NCI-H2227 (cell line): ENCODE measurements around the gene MPP7.

ENCODE experiments used
- DNase-seq: peaks from one replicate; lab custom pipeline; 2025; ENCODE audit not compliant: unreplicated experiment; lab: John Stamatoyannopoulos, UW

MPP7 gene

GRCh38 chr10:28307267-28307666 is 4.4 kb upstream of the MPP7 start:
- no peak for DNase-seq

- no peak for DNase-seq
Measured at GRCh38 chr10:28305553-28305952, 2.7 kb upstream of the MPP7 start.

GRCh38 chr10:28304032-28304571 is 1.2 kb upstream of the MPP7 start:
- DNase-seq, result no peak

GRCh38 chr10:28302012-28302637 is 739 bp downstream of the MPP7 start:
- DNase-seq, result no peak

- no peak for DNase-seq
Measured at GRCh38 chr10:28300027-28300426, 2.8 kb downstream of the MPP7 start.

GRCh38 chr10:28298951-28299350 is 3.9 kb downstream of the MPP7 start:
- no peak for DNase-seq

- no peak for DNase-seq
Measured at GRCh38 chr10:28296023-28296422, 6.8 kb downstream of the MPP7 start.

- no peak for DNase-seq
Measured at GRCh38 chr10:28295336-28295735, 7.5 kb downstream of the MPP7 start.

- DNase-seq, result no peak
Measured at GRCh38 chr10:28294809-28295208, 8.1 kb downstream of the MPP7 start.

- no peak for DNase-seq
Measured at GRCh38 chr10:28294169-28294532, 8.7 kb downstream of the MPP7 start.

- DNase-seq, result no peak
Measured at GRCh38 chr10:28293236-28294168, 9.4 kb downstream of the MPP7 start.

- DNase-seq, result no peak
Measured at GRCh38 chr10:28291881-28292297, 11.0 kb downstream of the MPP7 start.

GRCh38 chr10:28285816-28286215 is 17.0 kb downstream of the MPP7 start:
- no peak for DNase-seq

- no peak for DNase-seq
Measured at GRCh38 chr10:28284126-28284525, 18.7 kb downstream of the MPP7 start.

GRCh38 chr10:28283251-28283650 is 19.6 kb downstream of the MPP7 start:
- no peak for DNase-seq

- DNase-seq, result peak; percentile 67
Measured at GRCh38 chr10:28282336-28282735, 20.5 kb downstream of the MPP7 start.

GRCh38 chr10:28281726-28282315 is 21.0 kb downstream of the MPP7 start:
- peak; percentile 47 for DNase-seq

- no peak for DNase-seq
Measured at GRCh38 chr10:28280652-28281051, 22.2 kb downstream of the MPP7 start.

- no peak for DNase-seq
Measured at GRCh38 chr10:28279878-28280277, 23.0 kb downstream of the MPP7 start.

- no peak for DNase-seq
Measured at GRCh38 chr10:28278842-28279241, 24.0 kb downstream of the MPP7 start.

GRCh38 chr10:28276384-28276783 is 26.5 kb downstream of the MPP7 start:
- DNase-seq, result no peak

- no peak for DNase-seq
Measured at GRCh38 chr10:28274475-28274874, 28.4 kb downstream of the MPP7 start.
